ENCODE measurements around the gene DST. TPM values are rescaled to one million over a fixed set of nuclear protein-coding genes. Genes with fewer than 3 reads are reported as not detected.

The DST gene
- total RNA-seq, 1 experiment from 2014 or later: 91.9 TPM

DNA sequence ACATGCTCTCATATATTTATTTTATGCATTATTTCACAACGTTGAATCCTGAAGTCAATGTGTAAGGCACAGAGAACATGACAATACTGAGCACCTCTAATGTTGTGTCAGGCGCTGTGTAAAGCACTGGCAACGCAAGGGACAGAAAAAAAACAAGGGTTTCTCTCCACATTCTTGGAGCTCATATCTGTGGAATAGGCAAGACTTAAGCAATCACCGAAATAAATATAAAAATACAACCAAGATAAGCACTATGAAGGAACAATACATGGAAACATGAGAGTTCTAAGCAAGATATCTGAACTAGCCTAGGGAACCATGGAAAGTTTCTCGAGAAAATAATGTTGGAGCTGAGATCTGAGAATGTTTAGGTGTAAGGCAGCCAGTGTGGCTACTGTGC, 1.7 kb upstream of the DST start:
- H3K36me3 Mint-ChIP-seq (ENCODE audit: insufficient read depth in 1 of 3, low read depth in 3 of 3): peaks cover 5 to 45% (median 35%) of the 10 kb centered on the region in 3 experiments; a peak in 6 of 7 replicates
- H3K9ac ChIP-seq (ENCODE audit: extremely low read depth, insufficient read length, low read length): no peak overlapping the region
- no peak overlapping the region for H2BK15ac ChIP-seq (ENCODE audit: low read depth, low read length)
- WGBS (ENCODE audit: extremely low coverage, insufficient read length, low lambda C conversion rate): no CpG with 5 or more reads among the region's 5 CpGs
- TF ChIP-seq, protein P1, sequence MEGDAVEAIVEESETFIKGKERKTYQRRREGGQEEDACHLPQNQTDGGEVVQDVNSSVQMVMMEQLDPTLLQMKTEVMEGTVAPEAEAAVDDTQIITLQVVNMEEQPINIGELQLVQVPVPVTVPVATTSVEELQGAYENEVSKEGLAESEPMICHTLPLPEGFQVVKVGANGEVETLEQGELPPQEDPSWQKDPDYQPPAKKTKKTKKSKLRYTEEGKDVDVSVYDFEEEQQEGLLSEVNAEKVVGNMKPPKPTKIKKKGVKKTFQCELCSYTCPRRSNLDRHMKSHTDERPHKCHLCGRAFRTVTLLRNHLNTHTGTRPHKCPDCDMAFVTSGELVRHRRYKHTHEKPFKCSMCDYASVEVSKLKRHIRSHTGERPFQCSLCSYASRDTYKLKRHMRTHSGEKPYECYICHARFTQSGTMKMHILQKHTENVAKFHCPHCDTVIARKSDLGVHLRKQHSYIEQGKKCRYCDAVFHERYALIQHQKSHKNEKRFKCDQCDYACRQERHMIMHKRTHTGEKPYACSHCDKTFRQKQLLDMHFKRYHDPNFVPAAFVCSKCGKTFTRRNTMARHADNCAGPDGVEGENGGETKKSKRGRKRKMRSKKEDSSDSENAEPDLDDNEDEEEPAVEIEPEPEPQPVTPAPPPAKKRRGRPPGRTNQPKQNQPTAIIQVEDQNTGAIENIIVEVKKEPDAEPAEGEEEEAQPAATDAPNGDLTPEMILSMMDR (conservative IDR thresholded peaks at IDR 0.05): no peak
- H3K9me3 ChIP-seq (ENCODE audit: control insufficient read depth, low read depth, low read length): no peaks in the 10 kb centered on the region
- no peak overlapping the region for H3K4me3 Mint-ChIP-seq
- H3K56ac ChIP-seq (ENCODE audit: insufficient read length, low read depth, low read length): no peak overlapping the region
- H4K8ac ChIP-seq (replicated peaks; ENCODE audit: insufficient read length, low read depth, low read length): no peak overlapping the region
- no peaks in the 10 kb centered on the region for H3K79me1 ChIP-seq (ENCODE audit: insufficient read depth, low read depth, low read length, poor library complexity, severe bottlenecking)
- H3K4ac ChIP-seq (ENCODE audit: low read depth, low read length): no peak overlapping the region
- DNase-seq: no peak
- no peak overlapping the region for H2BK12ac ChIP-seq (ENCODE audit: insufficient read length, low read depth, low read length)
- no peak overlapping the region for H2AK5ac ChIP-seq (ENCODE audit: insufficient read length, low read length)
- no peak overlapping the region for H4K91ac ChIP-seq (ENCODE audit: insufficient read length, low read depth, low read length)
- peaks cover 4 to 11% of the 10 kb centered on the region in 2 experiments for H3K4me1 Mint-ChIP-seq
- H3K4me2 ChIP-seq (ENCODE audit: insufficient read depth, insufficient read length, low read length): no peak overlapping the region
- no peak overlapping the region for H3K18ac ChIP-seq (ENCODE audit: insufficient read length, low read depth, low read length)
- no peak overlapping the region for H2BK120ac ChIP-seq (ENCODE audit: low read depth, low read length, poor library complexity, severe bottlenecking)
- no peaks in the 10 kb centered on the region for H3K4me1 ChIP-seq (ENCODE audit: insufficient read depth, low read length)
- H3K27ac Mint-ChIP-seq: no peak overlapping the region
- H3K27me3 ChIP-seq (ENCODE audit: insufficient read depth, low read length): no peaks in the 10 kb centered on the region
- H2AFZ ChIP-seq (ENCODE audit: low read length): no peak overlapping the region
- no peak overlapping the region for H2BK20ac ChIP-seq (ENCODE audit: low read depth, low read length, poor library complexity, severe bottlenecking)
- H3K79me2 ChIP-seq (ENCODE audit: insufficient read depth, low read length): no peaks in the 10 kb centered on the region
- no peaks in the 10 kb centered on the region for H3K23me2 ChIP-seq (ENCODE audit: insufficient read length, low read depth, low read length, poor library complexity, severe bottlenecking)
- H3K27me3 Mint-ChIP-seq (ENCODE audit: low read depth): no peaks in the 10 kb centered on the region
- H3T11ph ChIP-seq (ENCODE audit: low read length): no peak overlapping the region
- no peak overlapping the region for H4K5ac ChIP-seq (ENCODE audit: insufficient read length, low read depth, low read length)
- H4K20me1 ChIP-seq (ENCODE audit: control insufficient read depth, insufficient read depth, insufficient read length): no peaks in the 10 kb centered on the region
- no peak overlapping the region for H2BK5ac ChIP-seq (ENCODE audit: insufficient read length, low read length)
- H3K23ac ChIP-seq (ENCODE audit: insufficient read length, low read depth, low read length): no peak overlapping the region
- no peak overlapping the region for H3K14ac ChIP-seq (ENCODE audit: insufficient read depth, low read length)
- no peak overlapping the region for H3K27ac ChIP-seq (ENCODE audit: insufficient read length, low read depth, low read length)
- no peaks in the 10 kb centered on the region for H3K9me3 Mint-ChIP-seq
